Pons (tissue), 1 donor: ENCODE measurements around the gene IMMP2L.
"Not testable (repeated sequence)": the region's sequence is repeated elsewhere in the genome, so short reads cannot be mapped to it uniquely, and the experiment has no call there.

ENCODE experiments used
- DNase-seq: peaks from one replicate; pipeline ENCODE4 v3.0.0-alpha.2; 2016; ENCODE audit warnings: low spot score

The IMMP2L gene

GRCh38 chr7:111264111-111264868 lies 298.0 kb downstream of the IMMP2L start:
- no peak for DNase-seq

GRCh38 chr7:111262293-111263116 lies 299.8 kb downstream of the IMMP2L start:
- no peak for DNase-seq

GRCh38 chr7:111261496-111261895 lies 300.8 kb downstream of the IMMP2L start:
- no peak for DNase-seq

GRCh38 chr7:111259991-111260390 lies 302.3 kb downstream of the IMMP2L start:
- no peak for DNase-seq

- DNase-seq, result peak; percentile 78
Measured at GRCh38 chr7:111256391-111256790, 305.9 kb downstream of the IMMP2L start.

- DNase-seq, result no peak
Measured at GRCh38 chr7:111255576-111255975, 306.7 kb downstream of the IMMP2L start.

- not testable (repeated sequence) for DNase-seq
Measured at GRCh38 chr7:111251365-111251764, 310.9 kb downstream of the IMMP2L start.

GRCh38 chr7:111249807-111250206 lies 312.5 kb downstream of the IMMP2L start:
- not testable (repeated sequence) for DNase-seq

GRCh38 chr7:111242141-111242755 lies 320.0 kb downstream of the IMMP2L start:
- no peak for DNase-seq

- DNase-seq, result no peak
Measured at GRCh38 chr7:111240371-111240770, 321.9 kb downstream of the IMMP2L start.

GRCh38 chr7:111239437-111239836 lies 322.9 kb downstream of the IMMP2L start:
- no peak for DNase-seq

GRCh38 chr7:111238886-111239285 lies 323.4 kb downstream of the IMMP2L start:
- peak; percentile 67 for DNase-seq

- no peak for DNase-seq
Measured at GRCh38 chr7:111235709-111236108, 326.6 kb downstream of the IMMP2L start.

GRCh38 chr7:111232249-111233084 lies 329.8 kb downstream of the IMMP2L start:
- no peak for DNase-seq

GRCh38 chr7:111229916-111230315 lies 332.4 kb downstream of the IMMP2L start:
- DNase-seq, result no peak

- no peak for DNase-seq
Measured at GRCh38 chr7:111229181-111229740, 333.0 kb downstream of the IMMP2L start.

GRCh38 chr7:111228437-111228836 lies 333.9 kb downstream of the IMMP2L start:
- DNase-seq, result no peak

- no peak for DNase-seq
Measured at GRCh38 chr7:111226800-111227199, 335.5 kb downstream of the IMMP2L start.

GRCh38 chr7:111224354-111225231 lies 337.7 kb downstream of the IMMP2L start:
- DNase-seq, result no peak

- no peak for DNase-seq
Measured at GRCh38 chr7:111223802-111224253, 338.5 kb downstream of the IMMP2L start.
